Upper lobe of left lung (tissue), 4 donors: ENCODE results near the gene CERS2.

ENCODE experiments used
- CTCF ChIP-seq, 6 experiments: fragments of 450-650 bp in 4 of 6; fragments of 200-600 bp in 2 of 6; sonication (generic) in 2 of 6; IDR thresholded peaks; one replicate each; pipeline ENCODE4 v1.5.1; 2016 to 2019; ENCODE audit warnings: antibody characterized with exemption in 6 of 6
- POLR2A ChIP-seq, 4 donors: fragments of 450-650 bp; IDR thresholded peaks; one replicate each; pipeline ENCODE4 v1.5.1; 2016 to 2017; ENCODE audit warnings: antibody characterized with exemption in 4 of 4, mild to moderate bottlenecking in 2 of 4
- POLR2AphosphoS5 ChIP-seq, 2 donors: sonication (generic); formaldehyde crosslinking; IDR thresholded peaks; one replicate each; pipeline ENCODE4 v1.5.1; 2017; ENCODE audit warnings: antibody characterized with exemption in 2 of 2

GRCh38 chr1:150969626-150970025 is 5.0 kb downstream of the CERS2 start:
- TF ChIP-seq POLR2A (IDR thresholded peaks at IDR 0.05) (no peak), CTCF (IDR thresholded peaks at IDR 0.05) (no peak), POLR2AphosphoS5 (IDR thresholded peaks at IDR 0.05) (no peak)
